ENCODE results near the gene ATPAF1.

- TF ChIP-seq CTCF (IDR thresholded peaks at IDR 0.05) = no peak
- TF ChIP-seq POLR2A (IDR thresholded peaks at IDR 0.05) = no peak
- no peak for TF ChIP-seq POLR2AphosphoS5 (IDR thresholded peaks at IDR 0.05)
These were observed 9.2 kb upstream of the ATPAF1 start for GRCh38 chr1:46677339-46677738.
